Prostate gland (tissue), 2 donors: ENCODE data around the gene IFRD1.

Experiments used
- CTCF ChIP-seq, 4 experiments: fragments of 200-600 bp in 2 of 4; fragments of 450-650 bp in 2 of 4; sonication (generic) in 2 of 4; IDR thresholded peaks; 1 replicate in 3 of 4; 2 replicates in 1 of 4; pipeline ENCODE4 v1.5.1; 2016 to 2019; ENCODE audit warnings: antibody characterized with exemption in 4 of 4, mild to moderate bottlenecking in 2 of 4, moderate library complexity in 2 of 4
- POLR2A ChIP-seq: fragments of 450-650 bp; IDR thresholded peaks from one replicate; pipeline ENCODE4 v1.6.1; 2016; ENCODE audit warnings: antibody characterized with exemption, mild to moderate bottlenecking
- POLR2AphosphoS5 ChIP-seq: sonication (generic); formaldehyde crosslinking; IDR thresholded peaks from one replicate; pipeline ENCODE4 v1.6.1; 2017; ENCODE audit warnings: antibody characterized with exemption

- TF ChIP-seq POLR2A (no peak), CTCF (IDR thresholded peaks at IDR 0.05) (no peak), POLR2AphosphoS5 (no peak)
These were observed 60.5 kb downstream of the IFRD1 start for GRCh38 chr7:112510743-112511110.
